WTC11 (cell line): ENCODE results near the gene IFNGR1.

ENCODE experiments used
- CTCF ChIP-seq: fragments of 200-600 bp; IDR thresholded peaks from 2 replicates; pipeline ENCODE4 v1.8.0; 2022; ENCODE audit warnings: antibody characterized with exemption
- E2F5 ChIP-seq: sonication (generic); formaldehyde crosslinking; IDR thresholded peaks from 2 replicates; pipeline ENCODE4 v1.8.1; 2022; ENCODE audit warnings: mild to moderate bottlenecking, moderate library complexity, missing genetic modification reagents
- ESRRA ChIP-seq: sonication (generic); formaldehyde crosslinking; IDR thresholded peaks from 2 replicates; pipeline ENCODE4 v1.8.1; 2022; ENCODE audit warnings: mild to moderate bottlenecking, missing genetic modification reagents, borderline replicate concordance
- ETV6 ChIP-seq: sonication (generic); formaldehyde crosslinking; IDR thresholded peaks from 2 replicates; pipeline ENCODE4 v1.8.1; 2022; ENCODE audit warnings: mild to moderate bottlenecking, missing genetic modification reagents
- GABPB1 ChIP-seq: sonication (generic); formaldehyde crosslinking; IDR thresholded peaks from 2 replicates; pipeline ENCODE4 v1.8.1; 2023; ENCODE audit warnings: mild to moderate bottlenecking, missing genetic modification reagents
- IRF2 ChIP-seq: sonication (generic); formaldehyde crosslinking; IDR thresholded peaks from 2 replicates; pipeline ENCODE4 v1.8.0; 2022; ENCODE audit warnings: low read depth, missing genetic modification reagents, borderline replicate concordance
- MXD4 ChIP-seq: fragments of 250-450 bp; sonication (Bioruptor Pico); IDR thresholded peaks from 2 replicates; pipeline ENCODE4 v1.8.0; 2021; ENCODE audit warnings: mild to moderate bottlenecking, moderate library complexity, borderline replicate concordance
- NR2C2 ChIP-seq: sonication (generic); formaldehyde crosslinking; IDR thresholded peaks from 2 replicates; pipeline ENCODE4 v1.8.0; 2022; ENCODE audit warnings: mild to moderate bottlenecking, missing genetic modification reagents
- RELA ChIP-seq: sonication (generic); formaldehyde crosslinking; IDR thresholded peaks from 2 replicates; pipeline ENCODE4 v1.8.1; 2022; ENCODE audit warnings: missing genetic modification reagents, mild to moderate bottlenecking, borderline replicate concordance
- STAT6 ChIP-seq: sonication (generic); formaldehyde crosslinking; conservative IDR thresholded peaks from 2 replicates; pipeline ENCODE4 v1.8.1; 2023; ENCODE audit warnings: mild to moderate bottlenecking, low read depth, missing genetic modification reagents, moderate library complexity
- USF1 ChIP-seq: sonication (generic); formaldehyde crosslinking; IDR thresholded peaks from 2 replicates; pipeline ENCODE4 v1.8.0; 2022; ENCODE audit warnings: mild to moderate bottlenecking, missing genetic modification reagents
- ZNF219 ChIP-seq: sonication (generic); formaldehyde crosslinking; IDR thresholded peaks from 2 replicates; pipeline ENCODE4 v1.8.0; 2023; ENCODE audit warnings: missing genetic modification reagents, mild to moderate bottlenecking, borderline replicate concordance
- ZNF416 ChIP-seq: fragments of 250-450 bp; sonication (Bioruptor Pico); IDR thresholded peaks from 2 replicates; pipeline ENCODE4 v1.9.0; 2021; ENCODE audit warnings: mild to moderate bottlenecking, inconsistent platforms
- ZNF532 ChIP-seq: fragments of 250-450 bp; sonication (Bioruptor Pico); IDR thresholded peaks from 2 replicates; pipeline ENCODE4 v1.9.0; 2021; ENCODE audit warnings: mild to moderate bottlenecking, borderline replicate concordance

- no peak for TF ChIP-seq CTCF
- no peak for TF ChIP-seq ZNF416 (CRISPR knock-in tag)
- TF ChIP-seq ESRRA = no peak
- no peak for TF ChIP-seq USF1 (CRISPR knock-in tag)
- TF ChIP-seq ZNF532 (CRISPR knock-in tag) = no peak
- TF ChIP-seq RELA (CRISPR knock-in tag) = no peak
- TF ChIP-seq IRF2 (CRISPR knock-in tag) = no peak
- no peak for TF ChIP-seq E2F5 (CRISPR knock-in tag)
- no peak for TF ChIP-seq MXD4 (CRISPR knock-in tag)
- no peak for TF ChIP-seq ETV6 (CRISPR knock-in tag)
- TF ChIP-seq STAT6 (CRISPR knock-in tag) = no peak
- TF ChIP-seq NR2C2 (CRISPR knock-in tag) = no peak
- TF ChIP-seq ZNF219 (CRISPR knock-in tag) = no peak
- no peak for TF ChIP-seq GABPB1 (CRISPR knock-in tag)
Observed at GRCh38 chr6:137211910-137212309, 7.3 kb downstream of the IFNGR1 start.
